Pons (tissue), 1 donor: ENCODE data around the gene SH2D1B.
"Not testable (repeated sequence)": the region's sequence is repeated elsewhere in the genome, so short reads cannot be mapped to it uniquely, and the experiment has no call there.

Experiments
- DNase-seq: peaks from one replicate; pipeline ENCODE4 v3.0.0-alpha.2; 2016; ENCODE audit warnings: low spot score

Gene SH2D1B

GRCh38 chr1:162361349-162361748, 50.6 kb downstream of the SH2D1B start:
- peak; percentile 3 for DNase-seq

- DNase-seq: no peak
Measured at GRCh38 chr1:162360874-162361260, 51.1 kb downstream of the SH2D1B start.

GRCh38 chr1:162360237-162360873, 51.6 kb downstream of the SH2D1B start:
- no peak for DNase-seq

GRCh38 chr1:162359523-162360236, 52.3 kb downstream of the SH2D1B start:
- DNase-seq: no peak

- DNase-seq: no peak
Measured at GRCh38 chr1:162358928-162359327, 53.0 kb downstream of the SH2D1B start.

GRCh38 chr1:162357681-162358266, 54.2 kb downstream of the SH2D1B start:
- peak; percentile 37 for DNase-seq

- no peak for DNase-seq
Measured at GRCh38 chr1:162353702-162354101, 58.2 kb downstream of the SH2D1B start.

GRCh38 chr1:162353078-162353477, 58.9 kb downstream of the SH2D1B start:
- no peak for DNase-seq

GRCh38 chr1:162351874-162352273, 60.1 kb downstream of the SH2D1B start:
- DNase-seq: not testable (repeated sequence)

- no peak for DNase-seq
Measured at GRCh38 chr1:162351246-162351842, 60.6 kb downstream of the SH2D1B start.

- no peak for DNase-seq
Measured at GRCh38 chr1:162349635-162350330, 62.2 kb downstream of the SH2D1B start.

GRCh38 chr1:162347281-162347680, 64.7 kb downstream of the SH2D1B start:
- no peak for DNase-seq
